ENCODE data around the gene GJB6. TPM values are rescaled to one million over a fixed set of nuclear protein-coding genes. Genes with fewer than 3 reads are reported as not detected.

GJB6 gene
- total RNA-seq, 2 experiments from 2014 or later, result 19.8 to 26.0 TPM

DNA sequence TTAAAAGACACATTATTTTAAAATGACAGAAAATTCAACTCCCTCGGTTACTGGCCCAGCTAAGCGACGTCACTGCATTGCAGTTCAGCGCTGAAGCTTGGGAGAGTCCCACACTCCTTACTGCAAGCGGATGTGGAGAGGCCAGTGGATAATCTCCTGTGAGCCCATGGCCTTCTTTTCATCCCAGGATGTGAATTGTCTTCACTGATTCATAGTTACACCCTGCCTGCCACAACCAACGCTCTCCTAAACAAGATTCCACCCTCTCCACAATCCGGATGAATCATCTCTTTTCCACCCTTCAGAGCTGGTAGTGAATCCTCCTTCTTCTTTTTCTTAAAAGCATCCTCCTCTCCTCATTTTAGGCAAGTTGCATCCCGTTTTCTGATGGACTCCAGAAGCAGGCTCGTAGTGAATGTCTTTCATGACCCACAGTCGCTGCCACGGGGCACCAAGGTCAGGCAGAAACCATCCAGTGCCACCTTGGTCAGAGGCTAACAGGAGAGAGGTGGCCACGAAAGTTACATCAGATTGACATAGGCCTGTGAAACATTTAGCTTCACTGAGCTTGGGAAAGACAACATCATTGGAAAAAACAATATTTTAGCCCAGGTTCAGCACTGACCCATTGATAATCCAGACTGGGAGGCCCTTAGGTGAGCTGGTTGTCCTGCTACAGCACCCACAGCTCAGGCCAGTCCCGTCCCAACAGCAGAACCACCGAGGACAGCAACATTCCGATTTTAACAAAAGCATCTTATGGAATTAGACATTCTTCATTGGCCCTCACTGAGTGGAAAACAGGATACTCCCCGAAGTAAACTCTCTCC lies 41.4 kb downstream of the GJB6 start:
- TF ChIP-seq, protein P1, sequence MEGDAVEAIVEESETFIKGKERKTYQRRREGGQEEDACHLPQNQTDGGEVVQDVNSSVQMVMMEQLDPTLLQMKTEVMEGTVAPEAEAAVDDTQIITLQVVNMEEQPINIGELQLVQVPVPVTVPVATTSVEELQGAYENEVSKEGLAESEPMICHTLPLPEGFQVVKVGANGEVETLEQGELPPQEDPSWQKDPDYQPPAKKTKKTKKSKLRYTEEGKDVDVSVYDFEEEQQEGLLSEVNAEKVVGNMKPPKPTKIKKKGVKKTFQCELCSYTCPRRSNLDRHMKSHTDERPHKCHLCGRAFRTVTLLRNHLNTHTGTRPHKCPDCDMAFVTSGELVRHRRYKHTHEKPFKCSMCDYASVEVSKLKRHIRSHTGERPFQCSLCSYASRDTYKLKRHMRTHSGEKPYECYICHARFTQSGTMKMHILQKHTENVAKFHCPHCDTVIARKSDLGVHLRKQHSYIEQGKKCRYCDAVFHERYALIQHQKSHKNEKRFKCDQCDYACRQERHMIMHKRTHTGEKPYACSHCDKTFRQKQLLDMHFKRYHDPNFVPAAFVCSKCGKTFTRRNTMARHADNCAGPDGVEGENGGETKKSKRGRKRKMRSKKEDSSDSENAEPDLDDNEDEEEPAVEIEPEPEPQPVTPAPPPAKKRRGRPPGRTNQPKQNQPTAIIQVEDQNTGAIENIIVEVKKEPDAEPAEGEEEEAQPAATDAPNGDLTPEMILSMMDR (IDR thresholded peaks at IDR 0.05), result no peak
- H3K27me3 ChIP-seq (ENCODE audit: control insufficient read depth in 1 of 2, insufficient read depth in 2 of 2, low read length in 2 of 2), result peaks cover 37 to 51% of the 10 kb centered on the region in 2 experiments
- H3K27me3 Mint-ChIP-seq, result peaks cover 40% of the 10 kb centered on the region
- no peaks in the 10 kb centered on the region for H3K36me3 ChIP-seq (ENCODE audit: insufficient read depth, low read length)
- intact Hi-C loops (cut with DNase I, micrococcal nuclease), result loop anchor here (5.0 to 10.0 kb wide), 4 partner anchors 514 to 737 kb away; partner anchors contain the start of gene IL17D (in 1 of the 2)
- H3K27ac ChIP-seq (ENCODE audit: low read depth in 1 of 2, low read length in 2 of 2), result no peak overlapping the region
- ChIA-PET POLR2A (interaction anchor here (1.7 kb wide), 1 partner anchor 285 kb away, joined by 7 read pairs; no protein-coding TSS in a partner anchor), CTCF (interaction anchor here (1.3 kb wide), 1 partner anchor 9 kb away, joined by 3 read pairs; no protein-coding TSS in a partner anchor)
- no peak overlapping the region for H3K27ac Mint-ChIP-seq
- no peak for DNase-seq
- no peaks in the 10 kb centered on the region for H3K36me3 Mint-ChIP-seq (ENCODE audit: low read depth)
- H3K4me1 ChIP-seq (ENCODE audit: insufficient read depth, low read length), result peaks cover 28% of the 10 kb centered on the region
- no peak overlapping the region for H3K4me3 ChIP-seq (ENCODE audit: low read length)
- ATAC-seq (ENCODE audit: poor library complexity), result no peak
- H3K9me3 Mint-ChIP-seq, result no peaks in the 10 kb centered on the region
- H3K9me3 ChIP-seq (ENCODE audit: control insufficient read depth in 1 of 2, insufficient read depth in 1 of 2, low read length in 2 of 2), result peaks cover 0 to 17% of the 10 kb centered on the region in 2 experiments
- H3K4me3 Mint-ChIP-seq, result peak overlapping the region; percentile 42
- H3K4me1 Mint-ChIP-seq (ENCODE audit: low read depth), result peaks cover 20% of the 10 kb centered on the region

DNA sequence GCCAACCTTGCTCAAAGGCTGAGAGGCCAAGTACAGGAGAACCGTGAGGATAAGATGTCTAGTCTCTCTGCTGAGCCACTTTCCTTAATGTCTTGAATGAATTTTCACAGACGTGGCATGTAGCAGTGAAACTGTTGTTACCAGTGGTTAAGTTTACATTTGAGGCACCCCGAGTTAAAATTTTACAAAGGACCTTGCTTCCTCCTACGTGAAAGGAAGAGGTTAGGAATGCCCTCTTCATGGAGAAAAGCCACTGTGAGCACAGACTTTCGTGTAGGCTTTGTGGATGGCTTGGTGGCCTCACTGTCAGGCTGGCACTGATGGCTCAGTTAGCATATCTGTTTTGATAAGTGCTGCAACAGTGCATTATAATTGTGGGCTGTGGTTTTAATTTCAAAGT lies 42.0 kb downstream of the GJB6 start:
- Mint-ChIP-seq H3K27me3 (peaks cover 34% of the 10 kb centered on the region), H3K4me1 (ENCODE audit: low read depth) (peaks cover 20% of the 10 kb centered on the region), H3K4me3 (no peak overlapping the region), H3K27ac (no peak overlapping the region), H3K36me3 (ENCODE audit: low read depth) (no peaks in the 10 kb centered on the region), H3K9me3 (no peaks in the 10 kb centered on the region)
- no peak for DNase-seq
- peaks cover 0 to 17% of the 10 kb centered on the region in 2 experiments for H3K9me3 ChIP-seq (ENCODE audit: control insufficient read depth in 1 of 2, insufficient read depth in 1 of 2, low read length in 2 of 2)
- POLR2A ChIA-PET, result no interaction called here
- no peak overlapping the region for H3K27ac ChIP-seq (ENCODE audit: low read depth in 1 of 2, low read length in 2 of 2)
- intact Hi-C loops (cut with DNase I, micrococcal nuclease), result loop anchor here (5.0 to 10.0 kb wide), 4 partner anchors 515 to 737 kb away; partner anchors contain the start of gene IL17D (in 1 of the 2)
- TF ChIP-seq, protein P1 (IDR thresholded peaks at IDR 0.05), result no peak
- ATAC-seq (ENCODE audit: poor library complexity), result no peak
- no peaks in the 10 kb centered on the region for H3K36me3 ChIP-seq (ENCODE audit: insufficient read depth, low read length)
- H3K4me3 ChIP-seq (ENCODE audit: low read length), result no peak overlapping the region
- peaks cover 31 to 44% of the 10 kb centered on the region in 2 experiments for H3K27me3 ChIP-seq (ENCODE audit: control insufficient read depth in 1 of 2, insufficient read depth in 2 of 2, low read length in 2 of 2)
- CTCF ChIA-PET, result no interaction called here
- peaks cover 28% of the 10 kb centered on the region for H3K4me1 ChIP-seq (ENCODE audit: insufficient read depth, low read length)

DNA sequence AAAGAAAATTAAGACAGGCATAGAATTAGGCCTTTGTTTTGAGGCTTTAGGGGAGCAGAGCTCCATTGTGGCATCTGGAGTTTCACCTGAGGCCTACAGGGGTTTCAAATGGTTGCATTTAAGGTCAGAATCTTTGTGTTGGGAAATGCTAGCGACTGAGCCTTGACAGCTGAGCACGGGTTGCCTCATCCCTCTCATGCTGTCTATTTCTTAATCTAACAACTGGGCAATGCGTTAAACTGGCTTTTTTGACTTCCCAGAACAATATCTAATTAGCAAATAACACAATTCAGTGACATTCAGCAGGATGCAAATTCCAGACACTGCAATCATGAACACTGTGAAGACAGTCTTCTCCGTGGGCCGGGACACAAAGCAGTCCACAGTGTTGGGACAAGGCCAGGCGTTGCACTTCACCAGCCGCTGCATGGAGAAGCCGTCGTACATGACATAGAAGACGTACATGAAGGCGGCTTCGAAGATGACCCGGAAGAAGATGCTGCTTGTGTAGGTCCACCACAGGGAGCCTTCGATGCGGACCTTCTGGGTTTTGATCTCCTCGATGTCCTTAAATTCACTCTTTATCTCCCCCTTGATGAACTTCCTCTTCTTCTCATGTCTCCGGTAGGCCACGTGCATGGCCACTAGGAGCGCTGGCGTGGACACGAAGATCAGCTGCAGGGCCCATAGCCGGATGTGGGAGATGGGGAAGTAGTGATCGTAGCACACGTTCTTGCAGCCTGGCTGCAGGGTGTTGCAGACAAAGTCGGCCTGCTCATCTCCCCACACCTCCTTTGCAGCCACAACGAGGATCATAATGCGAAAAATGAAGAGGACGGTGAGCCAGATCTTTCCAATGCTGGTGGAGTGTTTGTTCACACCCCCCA lies 43.2 kb downstream of the GJB6 start:
- Histone ChIP-seq H3K4me1 (ENCODE audit: insufficient read depth, low read length) (peaks cover 19% of the 10 kb centered on the region), H3K27me3 (ENCODE audit: control insufficient read depth in 1 of 2, insufficient read depth in 2 of 2, low read length in 2 of 2) (peaks cover 19 to 33% of the 10 kb centered on the region in 2 experiments), H3K9me3 (ENCODE audit: control insufficient read depth in 1 of 2, insufficient read depth in 1 of 2, low read length in 2 of 2) (peaks cover 0 to 12% of the 10 kb centered on the region in 2 experiments), H3K4me3 (ENCODE audit: low read length) (no peak overlapping the region), H3K27ac (ENCODE audit: low read depth in 1 of 2, low read length in 2 of 2) (no peak overlapping the region), H3K36me3 (ENCODE audit: insufficient read depth, low read length) (no peaks in the 10 kb centered on the region)
- Mint-ChIP-seq H3K4me3 (no peak overlapping the region), H3K9me3 (no peaks in the 10 kb centered on the region), H3K27me3 (peaks cover 23% of the 10 kb centered on the region), H3K36me3 (ENCODE audit: low read depth) (no peaks in the 10 kb centered on the region), H3K4me1 (ENCODE audit: low read depth) (peaks cover 8% of the 10 kb centered on the region), H3K27ac (no peak overlapping the region)
- intact Hi-C loops (cut with DNase I, micrococcal nuclease), result loop anchor here in 1 of 2 experiments (5.0 kb wide), 1 partner anchor 518 kb away; no protein-coding TSS in a partner anchor
- ATAC-seq (ENCODE audit: poor library complexity), result no peak
- ChIA-PET CTCF (no interaction called here), POLR2A (no interaction called here)
- TF ChIP-seq, protein P1 (IDR thresholded peaks at IDR 0.05), result no peak
- peak in 2 of 14 experiments; percentile 56 to 58 for DNase-seq

All from CD4-positive, alpha-beta T cell (primary cell).